Epithelial cell of proximal tubule (primary cell): ENCODE data around the gene TOMM20L. TPM values are rescaled to one million over a fixed set of nuclear protein-coding genes. Genes with fewer than 3 reads are reported as not detected.
"Not testable (repeated sequence)": the region's sequence is repeated elsewhere in the genome, so short reads cannot be mapped to it uniquely, and the experiment has no call there.

ENCODE experiments used
- DNase-seq: peaks from one replicate; pipeline ENCODE4 v3.0.0-alpha.2; 2011; ENCODE audit warnings: low read depth
- H3K4me3 ChIP-seq: 2 replicates; pipeline ENCODE4 v1.5.1; 2011; ENCODE audit warnings: low read depth, mild to moderate bottlenecking, low read length
- CTCF ChIP-seq: conservative IDR thresholded peaks from 2 replicates; pipeline ENCODE4 v1.5.1; 2012; ENCODE audit warnings: low read depth, mild to moderate bottlenecking, low read length
- total RNA-seq: library from RNA; depleted of rRNA; stranded (reverse); fragments of >200 nt; gene quantifications from 2 replicates; pipeline ENCODE4 v1.2.3, GENCODE V29; 2015

Gene TOMM20L
- total RNA-seq, 1 donor from 2014 or later: not detected

- TF ChIP-seq CTCF: no peak
- no peak overlapping the region for H3K4me3 ChIP-seq
- DNase-seq: no peak
Measured at GRCh38 chr14:58398895-58399294, 3.2 kb downstream of the TOMM20L start.

GRCh38 chr14:58401587-58401986, 5.9 kb downstream of the TOMM20L start:
- DNase-seq: no peak
- H3K4me3 ChIP-seq: no peak overlapping the region
- TF ChIP-seq CTCF: peak; percentile 23

DNA sequence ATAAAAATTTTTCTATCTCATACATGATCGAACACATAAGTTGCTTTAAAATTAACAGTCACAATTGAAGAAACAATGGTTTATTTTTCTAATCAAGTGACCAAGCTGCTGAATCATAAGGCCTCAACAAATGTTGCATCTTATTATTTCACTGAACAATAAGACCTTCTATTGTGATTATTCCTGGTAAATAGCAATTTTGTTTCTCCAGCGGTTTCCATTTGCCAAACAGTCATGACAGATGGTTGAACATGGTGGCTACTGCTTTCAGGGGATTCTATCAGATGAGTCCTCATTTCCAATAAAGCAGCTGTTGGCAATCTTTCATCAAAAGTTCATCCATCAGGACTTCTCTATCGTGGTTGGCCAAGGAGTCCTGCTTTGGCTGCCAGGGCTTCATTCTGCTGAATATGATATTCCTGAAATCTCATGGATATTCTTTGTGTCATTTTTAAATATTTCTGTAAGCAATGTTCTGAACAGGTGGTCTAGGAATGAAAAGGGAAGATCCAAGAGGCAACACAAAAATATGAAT, 13.0 kb downstream of the TOMM20L start:
- TF ChIP-seq CTCF: no peak

DNA sequence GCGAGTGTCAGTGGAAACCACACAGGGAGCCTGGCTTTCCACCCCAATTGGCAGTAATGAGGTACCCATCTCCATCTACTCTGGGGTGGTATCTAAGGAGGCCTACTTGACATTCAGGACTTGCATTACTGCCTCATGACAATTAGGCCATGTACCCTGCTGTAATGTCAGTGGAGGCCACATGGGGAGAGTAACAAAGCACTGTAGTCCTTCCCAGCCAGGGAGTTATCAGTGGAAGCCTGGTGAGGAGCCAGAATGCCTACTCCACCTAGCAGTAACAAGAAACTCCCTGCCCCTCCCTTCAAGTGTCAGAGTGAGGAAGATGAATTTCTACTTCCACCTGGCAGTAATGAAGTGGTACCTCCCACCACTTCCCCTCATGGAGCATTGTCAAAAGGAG, 19.1 kb downstream of the TOMM20L start:
- DNase-seq: no peak
- no peak overlapping the region for H3K4me3 ChIP-seq
- TF ChIP-seq CTCF: peak; percentile 2

More for the DNA sequence above, 13.0 kb downstream of the TOMM20L start:
- no peak for DNase-seq
- H3K4me3 ChIP-seq: no peak overlapping the region

- no peak for TF ChIP-seq CTCF
- DNase-seq: no peak
- H3K4me3 ChIP-seq: no peak overlapping the region
Measured at GRCh38 chr14:58415636-58416547, 20.2 kb downstream of the TOMM20L start.

DNA sequence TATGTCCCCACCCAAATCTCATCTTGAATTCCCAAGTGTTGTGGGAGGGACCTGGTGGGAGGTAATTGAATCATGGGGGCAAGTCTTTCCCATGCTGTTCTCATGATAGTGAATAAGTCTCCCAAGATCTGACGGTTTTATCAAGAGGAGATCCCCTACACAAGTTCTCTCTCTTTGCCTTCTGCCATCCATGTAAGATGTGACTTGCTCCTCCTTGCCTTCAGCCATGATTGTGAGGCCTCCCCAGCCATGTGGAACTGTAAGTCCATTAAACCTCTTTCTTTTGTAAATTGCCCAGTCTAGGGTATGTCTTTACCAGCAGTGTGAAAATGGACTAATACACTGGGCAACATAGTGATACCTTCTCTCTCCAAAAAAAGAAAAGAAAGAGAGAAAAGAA, 21.2 kb downstream of the TOMM20L start:
- not testable (repeated sequence) for DNase-seq, H3K4me3 ChIP-seq

GRCh38 chr14:58426670-58427280, 31.0 kb downstream of the TOMM20L start:
- no peak for DNase-seq
- no peak for TF ChIP-seq CTCF
- peak overlapping the region; percentile 92 for H3K4me3 ChIP-seq
